Fibroblast of lung (primary cell): ENCODE results near the gene DNAH6. TPM values are rescaled to one million over a fixed set of nuclear protein-coding genes. Genes with fewer than 3 reads are reported as not detected.

ENCODE experiments used
- DNase-seq, 2 donors: peaks; one replicate each; pipeline versions ENCODE4 v3.0.0 to v3.0.0-alpha.2; 2010; ENCODE audit warnings: low read depth in 2 of 2
- H2AFZ ChIP-seq: 2 replicates; pipeline ENCODE4 v1.5.1; 2012; ENCODE audit warnings: low read length, control low read depth, inconsistent platforms
- H3K27ac ChIP-seq: 2 replicates; pipeline ENCODE4 v1.5.1; 2011; ENCODE audit warnings: low read length, control low read depth; ENCODE audit not compliant: insufficient read depth
- H3K27me3 ChIP-seq: 2 replicates; pipeline ENCODE4 v1.5.1; 2011; ENCODE audit warnings: mild to moderate bottlenecking, low read length; ENCODE audit not compliant: control insufficient read depth, insufficient read depth
- H3K36me3 ChIP-seq: 2 replicates; pipeline ENCODE4 v1.5.1; 2011; ENCODE audit warnings: low read length; ENCODE audit not compliant: control insufficient read depth, insufficient read depth
- H3K4me1 ChIP-seq: 2 replicates; pipeline ENCODE4 v1.5.1; 2011; ENCODE audit warnings: low read length; ENCODE audit not compliant: control insufficient read depth, insufficient read depth; ENCODE audit errors: extremely low read depth
- H3K4me2 ChIP-seq: 2 replicates; pipeline ENCODE4 v1.5.1; 2011; ENCODE audit warnings: low read length, control low read depth; ENCODE audit not compliant: insufficient read depth; ENCODE audit errors: extremely low read depth
- H3K4me3 ChIP-seq, 4 experiments: fragments of 200-600 bp in 1 of 4; sonication (generic) in 1 of 4; replicated peaks in 1 of 4; 2 replicates each; pipeline ENCODE4 v1.5.1; 2011 to 2016; ENCODE audit warnings: low read length in 4 of 4, low read depth in 3 of 4, mild to moderate bottlenecking in 3 of 4, control low read depth in 2 of 4, inconsistent platforms in 1 of 4, mixed read lengths in 1 of 4; ENCODE audit not compliant: insufficient read depth in 1 of 4; ENCODE audit errors: control extremely low read depth in 1 of 4
- H3K79me2 ChIP-seq: 2 replicates; pipeline ENCODE4 v1.5.1; 2012; ENCODE audit warnings: mild to moderate bottlenecking, low read length, inconsistent platforms; ENCODE audit not compliant: control insufficient read depth, insufficient read depth
- H3K9ac ChIP-seq: 2 replicates; pipeline ENCODE4 v1.5.1; 2011; ENCODE audit warnings: mild to moderate bottlenecking, low read length, control low read depth; ENCODE audit not compliant: insufficient read depth
- H3K9me3 ChIP-seq: 2 replicates; pipeline ENCODE4 v1.5.1; 2012; ENCODE audit warnings: low read depth, low read length; ENCODE audit not compliant: control insufficient read depth, insufficient read depth
- H4K20me1 ChIP-seq: 2 replicates; pipeline ENCODE4 v1.5.1; 2011; ENCODE audit warnings: low read length; ENCODE audit not compliant: control insufficient read depth, insufficient read depth; ENCODE audit errors: extremely low read depth
- EZH2 ChIP-seq: IDR thresholded peaks from 2 replicates; pipeline ENCODE4 v1.5.1; 2012; ENCODE audit warnings: low read length, control low read depth, mild to moderate bottlenecking; ENCODE audit errors: missing control alignments
- polyA plus RNA-seq, 2 donors: library from polyadenylated mRNA; depleted of rRNA in 1 of 2; stranded (reverse) in 1 of 2; unstranded in 1 of 2; fragments of >200 nt; gene quantifications; 2 replicates each; pipeline ENCODE4 v1.2.1, GENCODE V29; 2011 to 2012; ENCODE audit warnings: missing spikeins in 1 of 2
- total RNA-seq: library from RNA; depleted of rRNA; stranded (reverse); fragments of >200 nt; gene quantifications from 2 replicates; pipeline ENCODE4 v1.2.1, GENCODE V29; 2014
- TF ChIP-seq, protein P1 (sequence below), 2 donors: IDR thresholded peaks in 1 of 2; conservative IDR thresholded peaks in 1 of 2; 1 replicate in 1 of 2; 2 replicates in 1 of 2; pipeline ENCODE4 v1.5.1; 2011 to 2012; ENCODE audit warnings: low read length in 2 of 2, control low read depth in 1 of 2, inconsistent platforms in 1 of 2, low read depth in 1 of 2, mild to moderate bottlenecking in 1 of 2

Gene DNAH6
- total and polyA plus RNA-seq, 2 donors (not counting 1 experiment from before 2014, with no cell fraction given) = under 0.01 to 0.01 TPM

GRCh38 chr2:84792856-84793522 lies 276.7 kb downstream of the DNAH6 start:
- no peak overlapping the region for H3K4me2 ChIP-seq
- H3K4me1 ChIP-seq = no peaks in the 10 kb centered on the region

DNA sequence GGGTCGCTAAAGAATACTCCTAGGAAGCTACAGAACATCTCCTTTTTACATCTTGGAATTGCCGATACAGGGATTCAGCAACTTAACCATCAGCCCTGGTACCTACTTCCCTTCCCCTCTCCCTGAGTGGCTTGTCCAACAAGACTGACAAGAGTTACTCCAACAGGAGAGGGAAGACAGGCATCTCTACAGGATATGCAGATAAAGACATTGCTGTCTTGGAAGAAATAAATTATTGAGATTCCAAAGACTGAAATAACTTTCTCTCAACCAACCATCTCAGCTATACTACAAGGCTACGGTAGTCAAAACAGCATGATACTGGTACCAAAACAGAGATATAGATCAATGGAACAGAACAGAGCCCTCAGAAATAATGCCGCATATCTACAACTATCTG lies 277.3 kb downstream of the DNAH6 start:
- TF ChIP-seq, protein P1, sequence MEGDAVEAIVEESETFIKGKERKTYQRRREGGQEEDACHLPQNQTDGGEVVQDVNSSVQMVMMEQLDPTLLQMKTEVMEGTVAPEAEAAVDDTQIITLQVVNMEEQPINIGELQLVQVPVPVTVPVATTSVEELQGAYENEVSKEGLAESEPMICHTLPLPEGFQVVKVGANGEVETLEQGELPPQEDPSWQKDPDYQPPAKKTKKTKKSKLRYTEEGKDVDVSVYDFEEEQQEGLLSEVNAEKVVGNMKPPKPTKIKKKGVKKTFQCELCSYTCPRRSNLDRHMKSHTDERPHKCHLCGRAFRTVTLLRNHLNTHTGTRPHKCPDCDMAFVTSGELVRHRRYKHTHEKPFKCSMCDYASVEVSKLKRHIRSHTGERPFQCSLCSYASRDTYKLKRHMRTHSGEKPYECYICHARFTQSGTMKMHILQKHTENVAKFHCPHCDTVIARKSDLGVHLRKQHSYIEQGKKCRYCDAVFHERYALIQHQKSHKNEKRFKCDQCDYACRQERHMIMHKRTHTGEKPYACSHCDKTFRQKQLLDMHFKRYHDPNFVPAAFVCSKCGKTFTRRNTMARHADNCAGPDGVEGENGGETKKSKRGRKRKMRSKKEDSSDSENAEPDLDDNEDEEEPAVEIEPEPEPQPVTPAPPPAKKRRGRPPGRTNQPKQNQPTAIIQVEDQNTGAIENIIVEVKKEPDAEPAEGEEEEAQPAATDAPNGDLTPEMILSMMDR (conservative IDR thresholded peaks at IDR 0.05 in 1 of 2, IDR thresholded peaks at IDR 0.05 in 1 of 2; ENCODE audit: low read depth in 1 of 2, low read length in 2 of 2) = no peak
- TF ChIP-seq EZH2 = no peak
- Histone ChIP-seq H3K9ac (no peak overlapping the region), H3K27ac (no peak overlapping the region), H4K20me1 (no peaks in the 10 kb centered on the region), H3K4me1 (no peaks in the 10 kb centered on the region), H2AFZ (no peak overlapping the region), H3K4me3 (no peak overlapping the region), H3K36me3 (no peaks in the 10 kb centered on the region), H3K79me2 (no peaks in the 10 kb centered on the region), H3K4me2 (no peak overlapping the region), H3K9me3 (no peaks in the 10 kb centered on the region), H3K27me3 (no peaks in the 10 kb centered on the region)
- no peak for DNase-seq

More at GRCh38 chr2:84792856-84793522, 276.7 kb downstream of the DNAH6 start:
- H3K79me2 ChIP-seq = no peaks in the 10 kb centered on the region
- no peaks in the 10 kb centered on the region for H3K9me3 ChIP-seq
- peak; percentile 55 to 66 for DNase-seq
- TF ChIP-seq EZH2 = no peak
- TF ChIP-seq, protein P1 (conservative IDR thresholded peaks at IDR 0.05 in 1 of 2, IDR thresholded peaks at IDR 0.05 in 1 of 2; ENCODE audit: low read depth in 1 of 2, low read length in 2 of 2) = no peak
- no peaks in the 10 kb centered on the region for H3K36me3 ChIP-seq
- H3K27ac ChIP-seq = no peak overlapping the region
- no peak overlapping the region for H3K4me3 ChIP-seq
- no peaks in the 10 kb centered on the region for H3K27me3 ChIP-seq
- H2AFZ ChIP-seq = no peak overlapping the region
- H3K9ac ChIP-seq = no peak overlapping the region
- H4K20me1 ChIP-seq = no peaks in the 10 kb centered on the region

- Histone ChIP-seq H3K79me2 (no peaks in the 10 kb centered on the region), H3K36me3 (no peaks in the 10 kb centered on the region), H3K27me3 (no peaks in the 10 kb centered on the region), H3K4me3 (no peak overlapping the region), H3K27ac (no peak overlapping the region), H4K20me1 (no peaks in the 10 kb centered on the region), H3K9me3 (no peaks in the 10 kb centered on the region), H3K4me2 (no peak overlapping the region), H3K9ac (no peak overlapping the region), H3K4me1 (no peaks in the 10 kb centered on the region), H2AFZ (no peak overlapping the region)
- DNase-seq = no peak
- no peak for TF ChIP-seq EZH2
Measured at GRCh38 chr2:84796798-84797197, 280.5 kb downstream of the DNAH6 start.
